Chondrocyte (in vitro differentiated cells): ENCODE measurements around the gene NDUFS5. TPM values are rescaled to one million over a fixed set of nuclear protein-coding genes. Genes with fewer than 3 reads are reported as not detected.

Source experiments
- DNase-seq: peaks from one replicate; pipeline ENCODE4 v3.0.0; 2021; ENCODE audit warnings: mixed read lengths, low spot score
- H3K27ac Mint-ChIP-seq: one replicate; pipeline ENCODE4 v1.8.0; 2021; ENCODE audit warnings: mild to moderate bottlenecking, moderate library complexity, mixed read lengths; ENCODE audit not compliant: unreplicated experiment
- H3K27me3 Mint-ChIP-seq: 2 replicates; pipeline ENCODE4 v1.8.0; 2021; ENCODE audit warnings: low read depth, mixed read lengths
- H3K36me3 Mint-ChIP-seq: 2 replicates; pipeline ENCODE4 v1.8.0; 2021; ENCODE audit warnings: low read depth, mixed read lengths
- H3K4me1 Mint-ChIP-seq: 2 replicates; pipeline ENCODE4 v1.8.0; 2021; ENCODE audit warnings: low read depth, mild to moderate bottlenecking, mixed read lengths
- H3K4me3 Mint-ChIP-seq: one replicate; pipeline ENCODE4 v1.8.0; 2021; ENCODE audit warnings: mild to moderate bottlenecking, moderate library complexity, mixed read lengths; ENCODE audit not compliant: unreplicated experiment
- H3K9me3 Mint-ChIP-seq: 2 replicates; pipeline ENCODE4 v1.8.0; 2021; ENCODE audit warnings: low read depth, mixed read lengths
- total RNA-seq: library from RNA; stranded (reverse); gene quantifications from 3 replicates; pipeline ENCODE4 v1.2.1, GENCODE V29; 2021
- TF ChIP-seq, protein P1 (sequence below): fragments of 200-600 bp; sonication (generic); IDR thresholded peaks from 2 replicates; pipeline ENCODE4 v1.5.0; 2021; ENCODE audit warnings: antibody characterized with exemption, mild to moderate bottlenecking, moderate library complexity

The NDUFS5 gene
- total RNA-seq, 1 donor from 2014 or later: 149 TPM

GRCh38 chr1:38997034-38997900 lies 28.9 kb upstream of the NDUFS5 start:
- Mint-ChIP-seq H3K4me1 (peaks cover 51% of the 10 kb centered on the region), H3K27ac (peak overlapping the region; percentile 18), H3K4me3 (no peak overlapping the region), H3K36me3 (peaks cover 20% of the 10 kb centered on the region), H3K9me3 (no peaks in the 10 kb centered on the region), H3K27me3 (no peaks in the 10 kb centered on the region)
- no peak for DNase-seq
- TF ChIP-seq, protein P1, sequence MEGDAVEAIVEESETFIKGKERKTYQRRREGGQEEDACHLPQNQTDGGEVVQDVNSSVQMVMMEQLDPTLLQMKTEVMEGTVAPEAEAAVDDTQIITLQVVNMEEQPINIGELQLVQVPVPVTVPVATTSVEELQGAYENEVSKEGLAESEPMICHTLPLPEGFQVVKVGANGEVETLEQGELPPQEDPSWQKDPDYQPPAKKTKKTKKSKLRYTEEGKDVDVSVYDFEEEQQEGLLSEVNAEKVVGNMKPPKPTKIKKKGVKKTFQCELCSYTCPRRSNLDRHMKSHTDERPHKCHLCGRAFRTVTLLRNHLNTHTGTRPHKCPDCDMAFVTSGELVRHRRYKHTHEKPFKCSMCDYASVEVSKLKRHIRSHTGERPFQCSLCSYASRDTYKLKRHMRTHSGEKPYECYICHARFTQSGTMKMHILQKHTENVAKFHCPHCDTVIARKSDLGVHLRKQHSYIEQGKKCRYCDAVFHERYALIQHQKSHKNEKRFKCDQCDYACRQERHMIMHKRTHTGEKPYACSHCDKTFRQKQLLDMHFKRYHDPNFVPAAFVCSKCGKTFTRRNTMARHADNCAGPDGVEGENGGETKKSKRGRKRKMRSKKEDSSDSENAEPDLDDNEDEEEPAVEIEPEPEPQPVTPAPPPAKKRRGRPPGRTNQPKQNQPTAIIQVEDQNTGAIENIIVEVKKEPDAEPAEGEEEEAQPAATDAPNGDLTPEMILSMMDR: no peak

GRCh38 chr1:38997901-38998190 lies 28.3 kb upstream of the NDUFS5 start:
- Mint-ChIP-seq H3K27me3 (no peaks in the 10 kb centered on the region), H3K27ac (no peak overlapping the region), H3K9me3 (no peaks in the 10 kb centered on the region), H3K4me1 (peaks cover 51% of the 10 kb centered on the region), H3K36me3 (peaks cover 23% of the 10 kb centered on the region), H3K4me3 (no peak overlapping the region)
- TF ChIP-seq, protein P1: no peak
- no peak for DNase-seq

DNA sequence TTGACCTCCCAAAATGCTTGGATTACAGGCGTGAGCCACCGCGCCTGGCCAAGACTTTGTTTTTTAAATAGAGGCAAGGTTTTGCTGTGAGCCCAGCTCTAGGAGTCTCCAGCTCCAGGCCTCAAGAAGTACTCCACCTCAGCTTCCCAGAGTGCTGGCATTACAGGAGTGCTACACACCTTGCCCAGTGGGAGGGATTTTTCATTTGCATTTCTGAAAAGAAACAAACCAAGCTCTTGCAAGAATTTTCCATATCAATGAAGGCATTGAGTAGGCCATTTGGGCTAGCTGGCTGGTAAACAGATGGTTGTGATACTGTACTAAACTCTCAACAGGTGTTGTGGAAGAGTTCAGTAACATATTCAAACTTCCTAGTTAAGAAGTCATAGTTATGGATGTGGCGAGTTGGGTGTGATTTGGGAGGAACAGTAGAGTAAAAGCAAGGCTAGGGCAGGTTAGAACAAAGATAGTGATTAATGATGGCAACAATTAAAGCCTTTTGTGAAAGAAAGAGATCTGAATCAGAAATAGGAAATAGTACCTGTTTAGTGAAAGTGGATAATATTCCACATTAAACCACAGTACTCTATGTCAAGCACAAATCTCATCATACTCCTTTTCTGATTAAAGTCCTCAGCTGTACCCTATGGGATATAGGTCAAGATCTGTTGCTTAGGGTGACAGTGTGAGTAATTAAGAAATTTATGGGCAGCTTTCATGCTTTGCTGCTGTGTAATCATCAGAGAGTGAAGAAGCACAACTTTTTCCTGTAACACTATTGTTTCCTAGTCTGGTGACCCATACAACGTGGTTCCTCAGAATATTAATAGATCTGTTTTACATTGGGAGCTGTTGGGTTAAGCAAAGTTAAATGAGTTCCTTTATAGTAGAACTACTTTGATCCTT lies 24.4 kb upstream of the NDUFS5 start:
- Mint-ChIP-seq H3K27me3 (no peaks in the 10 kb centered on the region), H3K9me3 (no peaks in the 10 kb centered on the region), H3K4me3 (no peak overlapping the region), H3K27ac (peak overlapping the region; percentile 80), H3K36me3 (peaks cover 36% of the 10 kb centered on the region), H3K4me1 (peaks cover 38% of the 10 kb centered on the region)
- no peak for DNase-seq
- TF ChIP-seq, protein P1: no peak

GRCh38 chr1:39003281-39003680 lies 22.9 kb upstream of the NDUFS5 start:
- H3K27ac Mint-ChIP-seq: peak overlapping the region; percentile 80
- peaks cover 41% of the 10 kb centered on the region for H3K36me3 Mint-ChIP-seq

DNA sequence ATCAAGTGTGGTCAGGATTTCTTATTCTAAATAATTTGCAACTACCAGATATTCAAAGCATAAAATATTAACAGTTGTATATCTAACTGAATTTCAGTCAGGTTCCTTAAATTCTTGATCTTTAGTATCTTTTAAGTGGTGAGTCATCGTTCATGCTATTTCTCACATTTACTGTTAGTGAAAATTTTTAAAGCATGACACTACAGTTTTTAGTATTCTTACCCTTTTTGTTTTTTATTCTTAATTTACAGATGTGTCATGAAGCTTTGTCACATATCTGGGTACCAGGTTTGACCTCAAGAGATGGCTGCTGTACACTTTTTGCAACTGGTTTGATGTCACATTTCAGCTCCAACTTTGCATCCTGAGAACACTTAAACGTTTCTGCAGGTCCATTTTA lies 22.4 kb upstream of the NDUFS5 start:
- H3K36me3 Mint-ChIP-seq: peaks cover 44% of the 10 kb centered on the region
- H3K9me3 Mint-ChIP-seq: no peaks in the 10 kb centered on the region
- no peak for DNase-seq

More at GRCh38 chr1:39003281-39003680, 22.9 kb upstream of the NDUFS5 start:
- H3K4me1 Mint-ChIP-seq: peaks cover 26% of the 10 kb centered on the region
- TF ChIP-seq, protein P1: no peak
- no peaks in the 10 kb centered on the region for H3K27me3 Mint-ChIP-seq
- DNase-seq: no peak
- no peaks in the 10 kb centered on the region for H3K9me3 Mint-ChIP-seq
- no peak overlapping the region for H3K4me3 Mint-ChIP-seq

More for the DNA sequence above, 22.4 kb upstream of the NDUFS5 start:
- Mint-ChIP-seq H3K27me3 (no peaks in the 10 kb centered on the region), H3K4me1 (peaks cover 26% of the 10 kb centered on the region), H3K4me3 (no peak overlapping the region), H3K27ac (peak overlapping the region; percentile 27)
- TF ChIP-seq, protein P1: no peak
